Mammary epithelial cell (primary cell): Measurements from ENCODE around the gene CDCA7L.

Experiments used
- CTCF ChIP-seq, 2 donors: IDR thresholded peaks in 1 of 2; conservative IDR thresholded peaks in 1 of 2; 2 replicates each; pipeline ENCODE4 v1.5.1; 2011 to 2012; ENCODE audit warnings: inconsistent platforms in 2 of 2, low read length in 2 of 2, mild to moderate bottlenecking in 2 of 2, control low read depth in 1 of 2, low read depth in 1 of 2; ENCODE audit not compliant: insufficient read depth in 1 of 2; ENCODE audit errors: extremely low read depth in 1 of 2
- EZH2 ChIP-seq: IDR thresholded peaks from 2 replicates; pipeline ENCODE4 v1.6.1; 2012; ENCODE audit warnings: low read length, inconsistent platforms, borderline replicate concordance

GRCh38 chr7:21887353-21887752, 58.3 kb downstream of the CDCA7L start:
- TF ChIP-seq EZH2 (no peak), CTCF (conservative IDR thresholded peaks at IDR 0.05 in 1 of 2, IDR thresholded peaks at IDR 0.05 in 1 of 2; ENCODE audit: extremely low read depth in 1 of 2, insufficient read depth in 1 of 2, low read depth in 1 of 2, low read length in 2 of 2) (no peak)
